NCI-H1048 (cell line): ENCODE measurements around the gene RAB15.

Experiments
- DNase-seq: peaks from one replicate; lab custom pipeline; 2025; lab: John Stamatoyannopoulos, UW

The RAB15 gene

GRCh38 chr14:64971943-64972791 is at the start of gene RAB15:
Gene RAB15, minus strand, starts transcription at chr14:64972336. Its CDS starts 260 bp downstream, at chr14:64972076.
- no peak for DNase-seq

GRCh38 chr14:65019944-65020566 is 47.9 kb upstream of the RAB15 start:
- no peak for DNase-seq

DNA sequence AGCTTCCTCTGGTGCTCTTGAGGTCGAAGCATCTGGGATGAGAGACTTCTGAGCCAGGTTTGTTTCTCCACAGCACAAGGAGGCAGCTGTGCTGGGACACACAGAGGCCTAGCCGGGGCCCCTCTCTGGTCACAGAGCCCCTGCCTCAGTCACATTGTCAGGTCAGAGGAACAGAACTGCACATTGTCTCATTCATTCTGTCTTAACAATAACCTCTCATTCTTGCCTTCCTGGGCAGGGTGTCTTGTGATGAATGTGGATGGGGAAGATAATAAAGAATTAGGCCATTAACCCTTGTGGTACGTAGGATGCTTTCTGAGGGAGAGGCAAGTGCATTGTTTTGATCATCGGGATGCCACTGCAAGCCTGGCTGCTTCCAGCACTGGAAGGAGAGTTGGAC is 44.3 kb upstream of the RAB15 start:
- DNase-seq: no peak

DNA sequence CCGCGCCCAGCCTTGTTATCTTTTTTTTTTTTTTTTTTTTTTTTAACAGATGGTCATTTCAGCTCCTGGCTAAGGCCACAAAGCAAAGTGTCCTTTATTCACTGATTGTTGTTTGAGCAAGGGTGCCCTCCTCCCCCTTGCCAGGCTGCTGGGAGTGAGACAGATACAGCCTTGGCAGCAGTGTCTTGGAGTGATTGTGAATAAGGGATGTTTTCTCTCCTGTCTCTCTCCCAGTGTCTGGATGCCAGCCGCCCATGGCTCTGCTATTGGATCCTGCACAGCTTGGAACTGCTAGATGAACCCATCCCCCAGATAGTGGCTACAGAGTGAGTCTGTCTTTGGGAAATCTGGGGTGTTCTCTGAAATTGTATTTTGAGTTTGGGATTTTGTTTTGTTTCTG is 43.3 kb upstream of the RAB15 start:
- DNase-seq: no peak

- no peak for DNase-seq
These were observed 40.2 kb upstream of the RAB15 start for GRCh38 chr14:65012353-65012752.

GRCh38 chr14:65011538-65011937 is 39.4 kb upstream of the RAB15 start:
- DNase-seq: no peak

GRCh38 chr14:65010211-65010931 is 38.2 kb upstream of the RAB15 start:
- DNase-seq: no peak

- DNase-seq: no peak
These were observed 35.1 kb upstream of the RAB15 start for GRCh38 chr14:65007202-65007601.

- no peak for DNase-seq
These were observed 34.2 kb upstream of the RAB15 start for GRCh38 chr14:65006261-65006721.

- no peak for DNase-seq
These were observed 31.3 kb upstream of the RAB15 start for GRCh38 chr14:65003394-65003793.

DNA sequence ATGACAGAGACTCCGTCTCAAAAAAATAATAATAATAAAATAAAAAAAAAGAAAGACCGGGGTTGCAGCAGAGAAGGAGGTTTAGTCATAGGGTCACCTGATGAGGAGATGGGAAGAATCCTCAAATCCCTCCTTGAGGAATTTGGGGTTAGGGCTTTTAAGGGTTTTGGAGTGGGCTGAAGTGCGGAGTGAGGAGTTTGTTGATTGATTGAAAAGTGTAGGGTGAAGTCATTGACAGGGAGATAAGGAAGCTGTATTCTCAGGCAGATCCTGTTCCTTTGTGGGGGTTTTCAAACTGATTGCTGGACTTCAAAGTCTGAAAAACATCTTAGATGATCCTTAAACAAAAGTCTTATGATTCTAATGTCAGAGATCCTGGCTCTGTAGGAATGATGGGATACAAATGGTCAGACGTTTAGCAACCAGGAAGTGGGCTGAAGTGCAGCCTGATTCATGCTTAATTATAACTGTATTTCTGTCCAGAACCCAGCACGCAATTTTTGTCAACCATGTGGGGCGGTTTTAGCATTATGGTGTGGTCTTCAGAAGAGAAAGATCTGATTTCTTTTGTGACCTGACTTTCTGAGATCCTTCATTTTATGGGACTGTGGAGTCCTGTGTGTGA is 30.6 kb upstream of the RAB15 start:
- DNase-seq: no peak

DNA sequence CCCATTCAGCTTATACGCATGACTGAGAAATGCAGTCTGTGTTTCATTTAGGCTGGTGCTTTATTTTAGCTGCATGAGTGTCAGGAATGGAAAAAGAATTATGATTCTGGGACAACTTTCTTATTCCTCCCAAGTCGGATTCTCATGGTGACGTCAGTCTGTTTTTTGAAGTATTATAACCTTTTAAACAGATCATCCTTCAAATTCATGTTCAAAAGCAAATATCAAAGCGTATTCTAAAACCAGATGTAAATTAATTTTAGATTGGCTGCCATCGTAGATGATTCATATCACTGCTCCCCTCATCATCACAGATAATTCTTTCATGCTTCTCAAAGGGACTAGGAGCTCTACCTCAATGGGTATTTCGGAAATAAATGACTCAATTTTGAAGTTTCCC is 29.6 kb upstream of the RAB15 start:
- no peak for DNase-seq

GRCh38 chr14:65000898-65001591 is 28.9 kb upstream of the RAB15 start:
- DNase-seq: no peak

DNA sequence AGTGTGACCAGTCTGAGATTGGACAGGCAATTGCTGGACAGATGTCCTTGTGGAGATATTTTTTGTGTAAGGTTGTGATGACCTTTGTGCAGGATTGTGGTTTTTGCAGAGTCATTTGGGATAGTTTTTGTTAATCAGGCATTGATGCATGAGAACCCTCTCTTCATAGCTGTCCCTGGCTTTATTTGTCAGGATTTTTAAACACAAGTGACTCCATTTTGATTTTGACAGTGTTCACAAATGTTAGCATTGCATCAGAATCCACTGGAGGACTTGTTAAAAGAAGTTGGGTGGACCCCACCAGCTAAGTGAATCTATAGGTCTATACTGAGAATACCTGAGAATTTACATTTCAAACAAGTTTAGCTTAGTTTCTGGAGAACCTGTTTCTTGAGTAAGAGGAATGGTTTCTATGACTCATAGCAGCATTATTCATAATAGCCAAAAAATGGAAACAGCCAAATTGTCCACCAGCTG is 26.4 kb upstream of the RAB15 start:
- DNase-seq: no peak

DNA sequence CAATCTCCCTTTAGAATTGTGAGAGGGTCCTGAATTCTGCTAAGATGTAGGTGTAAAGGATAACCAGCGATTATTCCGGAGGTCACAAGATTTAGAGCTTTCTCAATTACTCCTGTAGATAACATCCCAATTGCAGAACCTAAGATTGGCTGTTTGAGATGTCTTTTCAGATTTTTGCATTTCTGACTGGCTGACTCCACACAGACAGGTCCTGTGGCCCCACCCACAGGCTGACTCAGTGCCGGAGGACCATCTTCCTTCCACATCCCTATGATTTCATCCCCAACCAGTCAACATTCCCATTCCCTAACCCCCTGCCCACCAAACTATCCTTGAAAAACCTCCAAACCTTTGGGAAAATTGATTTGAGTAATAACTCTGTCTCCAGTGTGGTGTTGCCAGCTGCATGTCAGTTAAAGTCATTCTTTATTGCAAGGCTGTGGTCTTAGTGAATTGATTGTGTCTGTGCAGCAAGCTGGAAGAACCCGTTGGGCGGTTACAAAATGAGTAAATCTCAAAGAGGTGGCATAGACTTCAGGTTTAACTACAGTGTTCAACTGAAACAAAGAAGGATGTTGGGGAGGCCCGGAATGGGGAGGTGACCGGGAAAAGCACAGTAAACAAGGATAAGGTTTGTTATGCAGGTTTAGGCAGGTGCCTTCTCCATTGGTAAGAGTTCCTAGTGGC is 25.1 kb upstream of the RAB15 start:
- DNase-seq: no peak

GRCh38 chr14:64995291-64995690 is 23.2 kb upstream of the RAB15 start:
- DNase-seq: no peak

DNA sequence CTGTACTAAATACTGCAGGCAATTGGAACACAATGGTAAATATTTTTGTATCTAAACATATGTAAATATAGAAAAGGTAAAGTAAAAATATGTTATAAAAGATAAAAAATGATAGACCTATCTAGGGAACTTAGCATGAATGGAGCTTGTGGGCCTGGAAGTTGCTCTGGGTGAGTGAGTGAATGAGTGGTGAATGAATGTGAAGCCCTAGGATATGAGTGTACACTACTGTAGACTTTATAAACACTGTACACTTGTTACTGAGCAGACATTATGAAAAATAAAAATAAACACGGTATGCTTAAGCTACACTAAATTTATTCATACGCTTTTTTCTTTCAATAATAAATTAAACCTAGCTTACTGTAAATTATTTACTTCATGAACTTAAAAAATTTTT is 22.4 kb upstream of the RAB15 start:
- DNase-seq: no peak

DNA sequence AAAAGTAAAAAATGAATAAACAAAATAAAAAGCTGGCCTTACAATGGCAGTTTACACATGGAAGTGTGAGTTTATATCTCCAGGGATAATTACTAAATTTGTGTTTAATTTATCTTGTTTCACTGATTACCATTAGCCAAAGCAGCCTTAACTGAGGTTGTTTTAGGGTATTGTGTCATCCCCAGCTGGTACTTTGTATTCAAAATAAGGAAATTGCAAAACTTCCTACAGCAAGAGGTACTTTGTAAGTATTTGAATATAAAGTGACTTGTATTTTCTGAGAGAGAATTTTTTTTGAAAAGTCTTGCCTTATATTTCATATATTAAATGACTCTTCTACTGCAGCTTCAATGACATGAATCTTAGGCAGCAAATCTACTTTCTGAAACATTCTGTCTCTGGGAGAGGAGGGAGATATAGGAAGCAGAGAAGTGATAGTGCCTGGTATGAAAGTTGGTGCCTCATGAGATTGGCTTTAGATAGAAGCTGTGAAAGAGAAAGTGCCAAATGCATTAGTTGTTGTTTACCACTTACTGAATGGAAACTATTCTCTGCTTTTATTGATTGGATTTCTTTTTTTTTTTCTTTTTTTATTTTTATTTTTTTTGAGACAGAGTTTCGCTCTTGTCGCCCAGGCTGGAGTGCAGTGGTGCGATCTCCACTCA is 21.3 kb upstream of the RAB15 start:
- no peak for DNase-seq

DNA sequence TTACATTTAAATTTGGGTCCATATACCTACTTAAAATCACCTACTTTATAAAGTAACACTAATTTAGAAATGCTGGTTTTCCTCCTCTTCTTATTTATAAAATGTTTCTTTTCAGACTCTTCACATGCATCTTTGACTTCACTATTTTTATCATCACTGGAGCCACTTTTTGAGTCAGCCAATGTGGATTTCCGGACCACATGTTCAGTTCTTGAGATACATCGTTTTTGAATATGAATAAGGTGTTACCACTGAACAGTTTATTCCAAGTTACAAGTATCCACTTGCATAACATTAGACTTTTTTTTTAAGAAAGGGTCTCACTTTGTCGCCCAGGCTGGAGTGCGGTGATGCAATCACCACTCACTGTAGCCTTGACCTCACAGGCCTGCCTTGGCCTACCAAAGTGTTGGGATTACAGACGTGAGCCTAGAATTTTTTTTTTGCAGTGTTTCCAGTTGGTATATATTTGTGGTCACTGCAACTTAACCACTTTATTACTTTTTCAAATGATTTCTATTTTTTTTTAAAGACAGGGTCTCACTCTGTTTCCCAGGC is 20.3 kb upstream of the RAB15 start:
- DNase-seq: no peak

GRCh38 chr14:64990939-64991338 is 18.8 kb upstream of the RAB15 start:
- DNase-seq: no peak
